NCI-H2029 treated with DMSO at 0.1 percent for 48 hours (cell line): ENCODE results near the gene DHRS3.

Experiments used
- DNase-seq: peaks from one replicate; lab custom pipeline; 2025; lab: John Stamatoyannopoulos, UW

The DHRS3 gene

DNA sequence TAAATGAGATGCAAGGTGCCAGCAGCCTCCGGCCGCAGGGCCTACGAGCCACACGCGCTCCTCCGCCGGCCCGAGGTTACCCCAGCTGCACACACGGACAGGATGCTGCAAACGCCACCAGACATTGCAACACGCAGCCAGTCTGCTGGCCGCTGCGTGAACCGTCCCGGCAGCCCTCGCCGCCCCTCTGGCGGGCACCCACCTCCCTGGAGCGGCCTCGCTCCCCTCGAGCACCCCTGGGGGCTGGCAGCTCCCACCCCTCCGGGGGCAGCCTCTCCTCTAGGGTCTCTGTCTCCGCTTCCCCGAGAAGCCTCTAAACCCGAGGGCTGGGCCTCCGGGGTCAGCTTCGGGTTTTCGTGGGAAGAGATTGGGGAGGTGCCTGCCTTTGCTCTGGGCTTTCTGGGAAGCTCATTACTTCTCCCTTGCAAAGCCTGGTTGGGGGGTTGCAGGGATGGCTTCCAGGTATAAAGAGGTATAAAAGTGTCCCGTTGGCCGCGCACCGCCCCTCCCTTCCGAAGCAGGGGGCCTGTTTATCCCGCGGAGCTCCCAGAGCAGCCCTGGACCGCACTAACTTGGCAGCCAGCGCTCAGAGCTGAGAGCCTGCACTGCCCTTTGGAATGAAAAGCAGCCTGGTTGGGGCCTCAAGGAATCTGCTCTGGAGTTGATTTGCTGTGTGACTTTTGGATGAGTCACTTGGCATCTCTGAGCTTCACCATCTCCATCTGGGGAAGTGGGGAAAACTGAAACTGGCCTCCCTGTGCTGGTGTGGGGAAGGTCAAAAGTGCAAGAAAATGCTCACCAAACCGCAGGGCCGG lies 21.8 kb downstream of the DHRS3 start:
- DNase-seq = no peak

DNA sequence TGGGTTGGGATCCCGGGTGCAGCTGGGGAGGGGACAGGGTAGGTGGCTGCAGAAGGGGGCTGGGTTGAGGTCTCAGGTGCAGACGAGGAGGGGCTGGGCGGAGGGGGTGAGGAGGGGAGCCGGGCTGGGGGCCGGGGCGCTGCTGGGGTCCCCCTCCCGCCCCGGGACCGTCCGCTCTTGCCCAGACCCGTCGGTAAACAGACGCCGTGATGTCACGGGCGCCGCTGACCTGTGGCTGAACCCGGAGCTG lies 22.3 kb downstream of the DHRS3 start:
- DNase-seq = no peak

DNA sequence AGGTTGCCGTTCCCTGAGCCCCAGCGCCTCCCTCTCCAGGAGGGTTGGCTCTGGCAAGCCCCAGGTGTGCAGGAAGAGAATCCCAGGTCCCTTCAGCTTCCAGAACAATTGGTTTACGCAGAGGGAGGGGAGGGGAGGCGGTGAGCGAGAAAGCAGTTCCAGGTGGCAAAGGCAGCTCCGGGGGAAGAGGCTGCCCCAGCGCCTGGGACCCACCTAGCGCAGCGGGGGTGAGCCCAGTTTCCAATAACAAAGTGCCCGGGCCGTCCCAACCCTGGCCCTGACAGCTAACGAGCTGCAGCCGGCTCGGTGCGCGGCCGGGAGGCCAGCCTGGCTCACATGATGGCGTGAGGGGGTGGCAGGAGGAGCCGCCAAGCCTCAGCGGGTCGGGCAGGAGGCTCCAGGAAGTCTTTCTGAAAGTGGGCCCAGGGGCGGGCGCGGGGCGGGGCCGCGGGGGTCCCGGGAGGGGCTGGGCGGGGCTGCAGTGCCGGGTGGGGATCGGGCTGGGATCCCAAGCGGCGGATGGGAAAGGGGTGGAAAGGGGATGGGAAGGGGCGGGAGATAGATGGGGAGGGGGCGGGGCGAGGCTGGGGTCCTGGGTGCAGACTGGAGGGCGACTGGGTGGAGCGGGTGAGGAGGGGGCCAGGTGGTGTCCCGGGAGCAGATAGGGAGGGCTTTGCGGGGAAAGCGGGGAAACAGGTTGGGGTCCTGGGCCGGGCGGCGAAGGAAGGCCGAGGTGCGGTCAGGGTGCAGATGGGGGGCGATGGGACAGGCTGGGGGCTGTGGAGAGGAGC lies 22.8 kb downstream of the DHRS3 start:
- DNase-seq = no peak

DNA sequence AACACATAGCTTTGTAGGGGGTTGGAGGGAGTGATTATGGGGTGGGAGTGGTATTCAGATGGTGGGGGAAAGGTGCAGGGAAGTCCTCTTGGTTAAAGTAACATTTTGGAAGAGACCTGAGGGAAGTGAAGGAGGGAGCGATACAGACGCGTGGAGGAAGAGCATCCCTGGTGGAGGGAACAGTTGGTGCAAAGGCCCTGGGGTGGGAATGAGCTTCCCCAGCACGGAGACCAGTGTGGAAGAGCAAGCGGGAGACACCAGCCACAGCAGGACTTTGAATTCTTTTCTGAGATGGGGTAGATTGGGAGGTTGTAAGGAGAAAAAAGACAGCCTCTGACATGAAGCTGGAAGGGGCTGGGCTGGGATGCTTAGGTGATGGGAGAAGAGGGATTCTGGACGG lies 23.5 kb downstream of the DHRS3 start:
- no peak for DNase-seq

DNA sequence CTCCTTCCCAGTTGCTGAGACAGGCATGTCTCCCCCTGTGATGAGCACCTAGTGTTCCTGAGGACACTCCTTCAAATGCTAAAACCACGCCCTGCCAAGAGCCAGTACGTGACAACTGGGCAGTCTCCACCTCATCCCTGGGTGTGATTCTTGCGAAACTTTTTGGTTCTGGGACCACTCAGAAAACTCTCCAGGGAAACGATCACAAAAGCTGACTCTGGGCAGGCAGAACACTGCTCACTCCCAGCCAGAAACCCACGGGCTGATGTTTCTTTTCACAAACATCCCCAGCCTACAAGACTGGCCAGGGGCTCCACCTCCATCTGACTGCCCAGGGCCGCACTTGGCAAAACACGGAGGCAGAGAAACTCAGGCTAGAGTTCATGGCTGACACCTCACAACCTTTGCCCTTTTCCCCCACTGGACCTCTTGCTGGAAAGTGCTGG lies 24.4 kb downstream of the DHRS3 start:
- no peak for DNase-seq

DNA sequence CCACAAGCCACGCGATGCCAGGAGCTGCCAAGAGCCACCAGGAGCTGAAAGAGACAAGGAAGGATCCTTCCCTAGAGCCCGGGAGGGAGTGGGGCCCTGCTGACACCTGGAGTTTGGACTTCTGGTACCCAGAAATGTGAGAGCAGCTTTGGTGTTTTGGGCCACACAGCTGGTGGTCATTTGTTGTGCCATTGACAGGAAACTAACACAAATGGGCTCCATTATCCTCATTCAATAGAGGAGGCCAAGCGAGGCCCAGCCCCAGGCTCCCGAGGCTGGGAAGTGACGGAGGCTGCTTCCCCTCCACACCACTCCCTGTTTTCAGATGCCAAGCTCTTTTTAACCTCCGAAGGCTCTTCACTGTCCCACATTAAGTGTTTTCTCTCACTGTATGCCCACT lies 25.5 kb downstream of the DHRS3 start:
- no peak for DNase-seq

DNA sequence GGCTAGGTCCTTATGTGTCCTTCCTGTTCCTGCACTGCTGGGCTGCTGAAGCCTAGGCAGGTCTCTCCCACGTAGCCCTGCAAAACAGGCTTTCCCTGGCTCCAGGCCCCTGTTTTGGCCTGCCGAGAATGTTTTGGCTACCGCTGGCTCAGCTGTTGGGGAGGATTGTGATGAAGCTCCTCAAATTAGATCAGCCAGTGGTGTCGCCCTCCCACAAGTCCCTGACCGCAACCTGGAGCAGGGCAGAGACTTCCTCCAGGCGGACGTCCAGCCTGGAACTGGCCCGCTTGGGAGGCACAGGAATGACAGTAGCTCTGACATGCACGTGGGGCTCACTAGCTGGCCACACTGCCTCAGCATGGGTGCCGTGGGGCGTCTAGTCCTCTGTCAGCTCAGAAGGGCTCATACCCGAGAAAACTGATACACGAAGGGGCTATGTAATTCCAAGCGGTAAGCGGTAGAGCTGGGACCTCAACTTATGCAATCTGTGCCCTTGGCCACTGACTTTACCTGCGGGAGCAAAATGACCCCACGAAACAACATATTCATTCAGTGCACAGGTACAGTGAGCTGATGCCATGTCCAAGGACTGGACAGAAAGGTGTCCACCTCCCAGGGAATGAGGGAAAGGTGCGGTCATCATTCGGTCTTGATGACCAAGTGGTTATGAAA lies 26.6 kb downstream of the DHRS3 start:
- DNase-seq = no peak

DNA sequence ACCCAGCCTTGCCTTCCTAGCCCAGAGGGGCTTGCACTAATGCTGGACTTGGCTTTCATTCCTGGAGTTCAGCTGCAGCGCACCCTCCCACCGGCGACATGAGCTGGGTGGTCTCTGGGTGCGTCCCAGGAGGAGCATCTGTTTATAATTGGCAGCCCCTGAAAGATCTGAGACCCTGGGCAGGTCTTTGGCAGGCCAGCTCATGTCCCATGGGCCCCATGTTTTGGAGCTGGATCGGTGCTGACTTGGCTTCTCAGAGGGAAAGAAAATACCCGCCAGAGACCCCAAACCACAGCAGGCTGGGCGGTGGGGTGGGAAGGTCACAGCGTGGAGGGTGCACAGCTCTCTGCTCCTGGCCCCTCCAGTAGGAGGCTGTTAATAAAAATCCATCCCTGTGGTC lies 29.3 kb downstream of the DHRS3 start:
- no peak for DNase-seq

DNA sequence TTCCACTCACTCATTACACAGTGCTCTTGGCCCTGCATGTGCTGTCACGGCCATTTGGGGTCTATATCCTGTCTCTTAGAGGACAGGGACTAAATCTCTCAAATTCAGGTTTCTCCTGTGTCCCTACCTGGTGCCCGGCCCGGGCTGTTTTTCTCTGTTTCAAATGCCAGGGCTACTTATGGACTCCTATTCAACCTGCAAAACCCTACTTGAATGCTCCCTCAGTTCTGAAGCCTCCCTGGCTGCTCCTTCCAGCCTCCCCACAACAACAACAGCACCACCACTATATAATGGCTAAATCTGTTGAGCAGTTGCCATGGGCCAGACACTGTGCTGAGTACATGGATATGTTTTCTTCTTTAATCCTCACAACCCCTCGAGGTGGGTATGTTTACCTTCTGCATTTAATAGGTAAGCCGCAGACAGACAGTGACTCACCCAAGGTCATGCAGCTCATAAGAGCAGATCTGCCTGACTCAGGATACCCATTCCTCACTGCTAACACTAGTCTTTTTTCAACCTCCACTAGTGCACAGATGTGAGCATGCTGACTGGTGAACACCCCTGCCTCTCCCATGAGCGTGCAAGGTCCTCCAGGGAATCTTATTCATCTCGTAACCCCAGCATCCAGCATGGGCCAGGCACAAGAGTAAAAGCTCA lies 29.9 kb downstream of the DHRS3 start:
- DNase-seq = no peak

DNA sequence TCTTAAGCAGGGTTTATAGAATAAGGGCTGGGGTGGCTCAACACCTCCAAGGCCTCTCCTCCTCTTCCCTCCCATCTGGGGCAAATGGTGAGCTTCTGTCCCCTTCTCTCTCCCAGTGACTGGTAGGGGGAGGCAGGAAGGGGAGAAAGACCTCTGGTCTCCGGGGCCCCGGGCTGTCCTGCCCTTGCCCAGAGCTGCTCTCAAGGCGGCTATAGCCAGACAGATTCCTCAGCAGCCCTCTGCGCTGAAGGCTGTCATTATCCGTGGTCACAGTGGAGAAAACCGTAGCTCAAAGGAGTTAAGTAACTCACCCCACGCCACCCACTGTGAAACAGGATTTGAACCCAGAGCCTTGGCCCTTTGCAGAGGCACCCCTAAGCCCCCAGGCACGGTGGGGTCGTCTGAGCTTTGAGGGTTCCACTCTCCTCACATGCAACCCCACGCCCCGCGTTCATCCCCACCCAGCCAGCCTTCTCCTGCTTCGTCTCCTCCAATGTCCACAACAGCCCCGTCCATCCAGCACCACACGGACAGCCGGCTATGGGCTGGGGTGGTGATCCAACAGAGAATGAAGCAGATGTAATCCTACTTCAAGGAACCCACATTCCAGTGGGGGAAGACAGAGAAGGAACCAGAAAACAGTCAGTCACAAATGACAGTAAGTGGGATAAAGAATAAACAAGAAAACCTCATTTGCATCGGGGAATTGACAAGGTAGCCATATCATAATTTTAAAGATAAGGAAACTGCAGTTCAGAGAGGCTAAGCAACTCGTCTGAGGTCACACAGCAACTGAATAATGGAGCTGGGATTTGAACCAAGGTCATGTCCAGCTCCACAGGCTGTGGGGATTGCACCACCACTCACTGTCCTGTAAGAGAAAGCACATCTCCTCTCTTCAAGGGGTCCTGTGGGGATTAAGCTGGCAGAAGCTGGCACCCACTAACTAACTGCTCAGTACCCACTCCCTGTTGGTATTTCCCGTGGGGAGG lies 31.8 kb downstream of the DHRS3 start:
- DNase-seq = no peak

DNA sequence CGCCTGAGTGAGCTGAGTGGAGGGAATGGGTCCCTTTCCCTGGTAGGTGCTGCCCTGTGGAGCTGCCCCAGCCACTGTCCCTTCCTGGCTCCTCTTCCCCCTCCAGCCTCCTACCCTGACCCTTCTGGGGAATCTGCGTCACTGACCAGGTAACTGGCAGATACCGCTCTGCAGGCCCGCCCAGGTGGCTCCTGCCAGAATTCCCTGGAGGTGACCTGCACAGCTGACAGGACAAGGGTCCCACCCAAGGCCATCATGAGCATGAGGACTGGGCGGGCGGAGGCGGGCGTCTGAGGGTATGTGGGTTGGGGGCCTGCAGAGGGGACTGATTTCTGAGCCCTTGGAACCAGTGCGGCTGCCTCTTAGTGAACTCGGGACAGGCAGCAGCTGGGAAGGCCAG lies 32.5 kb downstream of the DHRS3 start:
- DNase-seq = no peak

DNA sequence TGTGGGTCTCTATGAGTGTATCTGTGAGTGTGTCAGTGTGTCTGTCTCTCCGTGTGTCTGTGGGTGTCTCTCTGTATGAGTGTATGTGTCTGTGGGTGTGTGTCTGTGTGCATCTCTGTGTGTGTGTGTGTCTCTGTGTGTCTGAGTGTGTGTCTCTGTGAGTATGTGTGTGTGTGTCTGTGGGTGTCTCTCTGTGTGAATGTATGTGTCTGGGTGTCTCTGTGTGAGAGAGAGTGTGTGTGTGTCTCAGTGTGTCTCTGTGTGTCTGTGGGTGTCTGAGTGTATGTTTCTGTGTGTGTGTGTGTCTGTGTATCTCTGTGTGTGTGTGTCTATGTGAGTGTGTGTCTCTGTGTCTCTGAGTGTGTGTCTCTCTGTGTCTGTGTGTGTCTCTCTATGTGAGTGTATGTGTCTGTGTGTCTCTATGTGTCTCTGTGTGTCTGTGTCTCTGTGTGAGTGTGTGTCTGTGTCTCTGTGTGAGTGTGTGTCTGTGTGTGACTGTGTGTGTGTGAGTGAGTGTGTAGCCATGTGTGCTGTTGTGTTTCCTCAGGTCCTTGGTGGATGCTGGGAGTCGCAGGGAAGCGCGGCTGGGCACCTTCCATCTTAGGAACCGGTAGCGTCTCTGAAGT lies 33.0 kb downstream of the DHRS3 start:
- DNase-seq = no peak

DNA sequence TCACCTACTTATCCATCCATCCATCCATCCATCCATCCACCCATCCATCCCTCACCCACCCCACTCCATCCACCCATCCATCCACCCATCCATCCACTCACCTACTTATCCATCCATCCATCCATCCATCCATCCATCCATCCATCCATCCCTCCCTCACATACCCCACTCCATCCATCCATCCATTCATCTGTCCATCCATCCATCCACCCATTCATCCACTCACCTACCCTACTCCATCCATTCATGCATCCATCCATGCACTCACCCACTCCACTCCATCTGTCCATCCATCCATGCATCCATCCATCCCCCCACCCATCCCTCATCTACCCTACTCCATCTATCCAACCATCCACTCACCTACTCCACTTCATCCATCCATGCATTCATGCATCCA lies 34.5 kb downstream of the DHRS3 start:
- DNase-seq = no peak

DNA sequence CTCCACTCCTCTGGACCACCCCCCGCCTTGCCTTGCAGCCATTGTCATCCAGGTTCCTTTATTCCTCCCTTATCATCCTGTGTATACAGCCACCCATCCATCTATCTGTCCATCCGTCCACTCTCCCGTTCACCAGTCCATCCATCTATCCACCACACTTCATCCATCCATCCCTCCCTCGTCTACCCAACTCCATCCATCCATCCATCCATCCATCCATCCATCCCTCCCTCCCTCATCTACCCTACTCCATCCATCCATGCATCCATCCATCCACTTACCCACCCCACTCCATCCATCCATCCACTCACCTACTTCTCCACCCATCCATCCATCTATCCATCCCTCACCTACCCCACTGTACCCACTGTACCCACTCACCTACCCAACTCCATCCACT lies 35.4 kb downstream of the DHRS3 start:
- no peak for DNase-seq

DNA sequence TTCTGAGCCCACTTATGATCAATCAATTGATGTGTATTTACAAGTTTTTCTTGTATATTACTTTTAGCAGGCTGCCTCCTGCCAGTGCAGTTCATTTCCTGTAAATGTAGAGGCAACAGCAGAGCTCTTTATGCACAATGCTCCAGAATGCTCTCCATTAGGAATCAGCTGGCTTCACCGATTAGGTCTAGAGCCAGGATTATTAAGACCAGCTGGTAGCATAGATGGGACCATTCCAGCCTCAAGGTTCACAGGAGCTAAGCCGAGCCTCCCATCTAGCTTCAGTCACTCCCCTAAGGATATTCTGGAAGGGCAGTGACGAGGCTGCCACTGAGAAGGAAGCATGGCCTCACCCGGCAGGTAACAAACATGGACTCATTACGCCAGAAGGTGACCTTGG lies 36.8 kb downstream of the DHRS3 start:
- DNase-seq = no peak

DNA sequence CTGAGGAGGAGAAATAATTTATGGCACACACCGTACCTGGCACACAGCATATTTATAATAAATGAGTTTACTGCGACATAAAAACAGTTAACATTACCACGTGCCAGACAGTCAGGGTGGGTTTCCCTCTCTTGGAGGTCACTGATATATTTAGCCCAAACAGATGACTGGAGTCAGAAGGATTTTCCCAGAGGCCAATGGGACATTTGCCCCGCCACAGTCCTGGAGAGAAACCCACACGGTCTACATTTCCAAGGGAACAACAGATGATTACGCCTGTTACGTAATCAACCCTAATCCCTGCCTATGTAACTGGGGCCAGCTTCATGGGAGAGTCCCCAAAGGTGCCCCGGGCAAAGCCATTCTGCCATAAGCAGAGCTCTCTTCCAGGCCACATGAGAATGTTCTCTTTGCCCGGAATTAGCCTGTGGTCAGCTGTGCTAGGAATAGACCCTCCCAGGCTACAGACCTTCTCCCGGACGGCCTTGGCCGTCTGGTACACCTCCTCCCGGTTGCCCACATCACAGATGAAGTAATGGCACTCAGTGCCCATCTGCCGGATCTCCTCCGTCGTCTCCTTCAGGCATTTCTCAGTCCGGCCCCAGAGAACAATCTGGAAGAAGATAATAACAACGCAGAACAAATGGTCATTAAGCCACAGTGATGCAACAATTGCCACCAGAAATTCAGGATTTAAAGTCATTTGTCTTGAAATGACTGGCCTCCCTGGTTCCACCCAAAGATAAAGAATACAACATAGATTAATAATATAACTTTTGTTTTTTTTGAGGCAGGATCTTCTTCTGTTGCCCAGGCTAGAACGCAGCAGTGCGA lies 37.7 kb downstream of the DHRS3 start:
- DNase-seq = no peak

DNA sequence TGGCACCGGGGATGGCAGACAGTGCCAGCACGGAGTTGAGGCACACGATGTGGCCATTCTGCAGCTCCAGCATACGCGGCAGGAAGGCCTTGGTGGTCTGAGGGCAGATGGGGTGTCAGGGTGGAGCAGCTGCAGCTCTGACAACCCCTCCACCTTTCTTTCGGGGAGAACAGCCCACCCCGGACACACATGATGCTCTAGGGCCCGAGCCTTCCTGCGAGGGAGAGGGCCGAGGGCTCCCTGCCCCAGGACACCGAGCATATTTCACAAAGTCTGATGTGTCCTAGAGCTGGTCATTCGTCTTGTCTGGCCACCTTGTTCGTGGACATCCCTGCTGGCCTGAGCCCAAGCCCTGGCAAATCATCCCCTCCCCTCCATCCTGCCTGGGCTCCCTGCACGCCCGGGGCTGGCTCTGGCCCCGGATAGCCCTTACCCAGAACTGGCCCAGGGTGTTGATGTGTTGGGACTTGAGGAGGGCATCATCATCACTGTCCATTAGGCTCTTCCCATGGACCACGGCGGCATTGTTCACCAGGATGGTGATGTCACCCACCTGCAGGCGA lies 39.1 kb downstream of the DHRS3 start:
- no peak for DNase-seq

DNA sequence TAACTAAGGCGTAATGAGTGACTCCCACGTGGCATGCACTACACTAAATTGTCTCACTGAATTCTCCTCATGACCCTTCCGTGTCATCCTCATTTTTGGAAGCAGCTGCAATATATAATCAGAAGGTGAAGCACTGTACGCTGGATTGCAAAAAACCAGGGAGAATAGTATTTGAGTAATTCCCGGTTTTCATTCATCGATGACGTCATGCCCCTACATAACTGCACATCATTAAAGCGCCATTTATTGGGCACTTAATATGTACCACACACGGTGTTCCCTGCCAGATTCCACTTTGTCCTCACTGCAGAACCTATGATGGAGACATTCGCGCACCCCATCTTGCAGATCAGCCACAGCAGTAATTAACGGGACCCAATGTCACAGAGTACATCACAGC lies 41.0 kb downstream of the DHRS3 start:
- DNase-seq = no peak

DNA sequence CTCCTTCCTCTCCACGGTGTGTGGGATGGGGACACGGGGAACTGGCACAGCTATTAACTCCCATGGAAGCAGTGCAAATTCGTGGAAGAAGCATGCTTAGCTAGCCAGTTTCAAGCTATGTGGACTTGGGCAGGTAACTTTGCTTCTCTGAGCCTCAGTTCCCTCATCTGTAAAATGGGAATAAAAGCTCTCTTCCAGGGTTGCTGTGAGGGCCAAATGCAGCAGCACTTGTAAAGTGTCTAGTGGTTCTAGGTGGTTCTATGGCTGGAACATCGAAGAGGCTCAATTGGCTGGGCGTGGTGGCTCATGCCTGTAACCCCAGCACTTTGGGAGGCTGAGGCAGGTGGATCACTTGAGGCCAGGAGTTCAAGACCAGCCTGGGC lies 43.3 kb downstream of the DHRS3 start:
- no peak for DNase-seq
